HG03108 (cell line): ENCODE data around the gene ETV4.

ENCODE experiments used
- ATAC-seq: cut with Tn5 transposase; IDR thresholded peaks from one replicate; pipeline ENCODE4 v1.9.1; 2021; ENCODE audit warnings: moderate library complexity; ENCODE audit not compliant: unreplicated experiment

The ETV4 gene

GRCh38 chr17:43546319-43547188, at the start of gene ETV4:
TSS of gene ETV4 (minus strand) at chr17:43546340. CDS start at chr17:43545617, 723 bp downstream.
- peak; percentile 86 for ATAC-seq

DNA sequence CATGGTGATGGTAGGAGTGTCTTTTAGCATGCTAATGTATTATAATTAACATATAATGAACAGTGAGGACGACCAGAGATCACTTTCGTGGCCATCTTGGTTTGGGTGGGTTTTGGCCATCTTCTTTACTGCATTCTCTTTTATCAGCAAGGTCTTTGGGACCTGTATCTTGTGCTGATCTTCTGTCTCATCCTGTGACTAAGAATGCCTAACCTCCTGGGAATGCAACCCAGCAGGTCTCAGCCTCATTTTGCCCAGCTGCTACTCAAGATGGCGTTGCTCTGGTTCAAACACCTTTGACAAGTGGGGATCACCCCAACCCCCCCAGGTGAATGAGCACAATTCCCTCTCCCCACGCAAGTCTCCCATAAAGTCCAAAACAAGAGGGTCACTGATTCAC, 49.3 kb upstream of the ETV4 start:
- no peak for ATAC-seq

DNA sequence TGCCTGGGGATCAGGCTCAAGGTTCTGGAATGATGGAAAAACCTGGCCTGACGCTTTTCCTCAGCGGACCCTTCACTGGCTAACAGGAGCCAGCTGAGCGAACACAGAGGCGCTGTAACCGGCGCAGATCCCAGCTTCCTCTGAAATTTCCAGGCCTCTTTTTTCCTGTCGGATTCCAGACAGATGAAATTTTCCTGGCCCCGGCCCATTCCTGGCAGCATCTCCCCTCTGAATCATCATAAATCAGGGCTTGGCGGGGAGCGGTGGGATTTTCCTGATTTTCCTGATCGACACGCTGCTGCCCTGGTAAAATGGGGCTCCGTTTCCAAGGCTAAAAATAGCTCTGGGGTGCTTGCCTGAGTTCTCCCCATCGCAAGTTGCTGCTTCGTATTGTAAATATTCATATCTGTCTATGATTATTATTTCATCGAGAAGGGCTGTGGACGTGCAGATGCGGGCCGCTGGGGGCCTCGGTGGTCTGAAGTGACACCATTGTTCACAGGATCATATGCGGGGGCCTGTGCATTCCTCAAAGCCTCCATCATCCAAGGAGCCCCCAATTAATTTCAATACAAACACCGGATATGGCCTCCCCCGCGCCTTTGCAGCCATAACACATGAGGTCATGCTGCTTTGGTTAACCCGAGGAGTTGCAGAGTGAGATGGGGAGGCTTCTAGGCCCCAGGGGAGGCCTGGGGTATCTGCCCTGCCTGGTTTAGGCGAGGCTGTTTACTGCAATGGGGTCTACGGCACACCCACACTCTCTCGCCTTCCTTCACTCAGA, 45.8 kb upstream of the ETV4 start:
- ATAC-seq = no peak

GRCh38 chr17:43591001-43591400, 44.9 kb upstream of the ETV4 start:
- no peak for ATAC-seq

DNA sequence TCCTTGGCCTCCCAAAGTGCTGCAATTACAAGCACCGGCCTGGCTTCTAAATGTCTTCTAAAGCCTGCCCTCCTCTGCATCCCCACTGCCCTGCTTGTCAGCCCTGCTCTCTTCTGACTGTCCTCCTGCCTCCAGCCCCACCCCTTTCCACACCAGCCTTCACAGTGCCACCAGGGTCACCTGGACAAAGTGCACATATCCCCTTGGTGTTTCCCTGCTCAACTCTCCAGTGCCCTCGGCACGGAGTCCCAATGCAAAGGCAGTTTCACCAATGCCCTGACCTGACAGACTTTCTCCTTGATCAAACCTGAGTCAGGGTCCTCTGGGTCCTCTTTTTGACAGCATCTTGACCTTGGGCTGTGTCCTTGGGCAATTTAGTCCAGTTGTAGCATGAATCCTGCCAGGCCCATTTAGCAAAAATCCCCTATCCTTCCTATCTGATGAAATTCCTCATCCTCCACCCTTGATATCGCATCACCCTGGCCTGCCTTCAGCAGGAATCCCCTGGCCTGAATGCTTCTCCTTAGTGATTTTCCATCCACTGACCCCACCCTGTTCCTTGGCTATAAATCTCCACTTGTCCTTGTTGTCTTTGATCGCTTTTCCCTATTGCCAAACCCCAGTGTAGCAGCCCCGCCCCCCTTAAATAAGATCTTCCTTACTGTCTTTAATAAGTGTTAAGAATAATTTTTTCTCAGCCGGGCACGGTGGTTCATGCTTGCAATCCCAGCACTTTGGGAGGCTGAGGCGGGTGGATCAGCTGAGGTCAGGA, 42.7 kb upstream of the ETV4 start:
- no peak for ATAC-seq

DNA sequence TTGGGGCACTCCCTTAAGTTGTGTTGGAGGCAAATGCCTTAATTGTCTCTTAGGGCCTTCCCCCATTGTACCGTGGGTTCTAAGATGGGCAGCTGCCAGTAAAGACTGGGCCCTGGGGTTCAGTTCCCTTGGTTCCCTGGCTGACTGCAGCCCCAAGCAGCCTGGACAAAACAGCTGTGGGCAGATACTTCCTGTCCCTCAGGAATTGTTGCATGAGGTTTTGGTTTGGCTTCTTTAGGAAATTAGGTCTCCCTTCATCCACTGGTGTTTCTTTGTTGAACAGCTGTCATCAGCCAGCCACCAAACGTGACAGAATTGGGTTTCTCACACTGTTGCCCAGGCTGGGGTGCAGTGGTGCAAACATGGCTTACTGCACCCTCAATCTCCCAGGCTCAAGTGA, 42.0 kb upstream of the ETV4 start:
- ATAC-seq = no peak

- no peak for ATAC-seq
These were observed 41.5 kb upstream of the ETV4 start for GRCh38 chr17:43587647-43588046.

DNA sequence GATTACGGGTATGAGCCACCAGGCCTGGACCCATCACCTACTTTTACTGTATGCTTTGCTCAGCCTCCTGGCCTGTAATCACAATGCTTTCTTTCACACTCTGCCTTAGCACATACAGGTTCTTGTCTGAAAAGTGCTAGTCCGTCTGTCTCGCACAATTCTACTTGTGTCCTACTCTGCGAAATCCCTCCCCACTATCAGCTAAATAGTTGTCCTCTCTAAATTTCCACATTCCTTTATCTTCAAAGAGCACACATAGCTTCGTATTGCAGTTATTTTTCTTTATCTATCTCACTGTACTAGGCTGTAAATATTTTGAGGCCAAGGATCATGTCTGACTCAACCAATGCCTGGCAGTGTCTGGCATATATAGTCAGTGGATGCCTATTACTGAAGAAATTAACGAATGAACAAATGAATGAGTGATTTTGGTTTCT, 38.5 kb upstream of the ETV4 start:
- ATAC-seq = no peak

- no peak for ATAC-seq
These were observed 37.2 kb upstream of the ETV4 start for GRCh38 chr17:43583332-43583731.

DNA sequence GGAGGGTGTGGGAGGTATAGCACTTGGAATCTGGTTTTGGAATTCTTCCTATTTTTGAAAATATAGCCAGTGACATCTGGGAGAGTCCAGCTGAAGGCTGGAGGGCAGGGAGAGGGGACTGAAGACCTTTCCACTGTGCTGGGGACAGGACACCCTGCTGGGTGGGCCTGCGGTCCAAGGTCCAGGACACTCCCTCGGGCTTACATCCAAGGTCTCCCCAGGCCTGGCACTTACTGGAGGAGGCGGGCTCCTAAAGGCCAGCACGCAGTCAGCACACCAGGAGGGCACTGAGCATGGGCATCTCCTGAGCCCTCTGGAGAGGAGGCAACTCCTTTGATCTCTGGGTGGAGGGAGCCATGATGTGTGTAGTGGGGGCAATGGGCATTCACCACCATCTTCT, 35.5 kb upstream of the ETV4 start:
- no peak for ATAC-seq

DNA sequence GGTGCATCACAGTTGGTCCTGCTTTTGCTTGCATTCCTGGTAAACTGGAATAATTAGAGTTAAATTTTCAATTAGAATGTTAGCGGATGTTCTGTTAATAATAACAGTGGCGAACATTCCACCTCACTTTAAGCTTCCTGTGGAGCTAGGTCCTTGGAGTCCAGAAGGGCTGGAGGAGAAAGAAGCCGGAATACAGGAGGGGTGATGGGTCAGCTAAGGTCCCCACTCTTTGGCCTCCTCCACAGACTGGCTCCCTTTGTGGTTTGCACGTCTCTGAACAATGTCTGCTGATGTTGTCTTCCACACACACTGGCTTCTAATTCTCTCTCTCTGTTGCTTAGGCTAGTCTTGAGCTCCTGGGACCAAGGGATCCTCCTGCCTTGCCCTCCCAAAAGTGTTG, 35.0 kb upstream of the ETV4 start:
- no peak for ATAC-seq

DNA sequence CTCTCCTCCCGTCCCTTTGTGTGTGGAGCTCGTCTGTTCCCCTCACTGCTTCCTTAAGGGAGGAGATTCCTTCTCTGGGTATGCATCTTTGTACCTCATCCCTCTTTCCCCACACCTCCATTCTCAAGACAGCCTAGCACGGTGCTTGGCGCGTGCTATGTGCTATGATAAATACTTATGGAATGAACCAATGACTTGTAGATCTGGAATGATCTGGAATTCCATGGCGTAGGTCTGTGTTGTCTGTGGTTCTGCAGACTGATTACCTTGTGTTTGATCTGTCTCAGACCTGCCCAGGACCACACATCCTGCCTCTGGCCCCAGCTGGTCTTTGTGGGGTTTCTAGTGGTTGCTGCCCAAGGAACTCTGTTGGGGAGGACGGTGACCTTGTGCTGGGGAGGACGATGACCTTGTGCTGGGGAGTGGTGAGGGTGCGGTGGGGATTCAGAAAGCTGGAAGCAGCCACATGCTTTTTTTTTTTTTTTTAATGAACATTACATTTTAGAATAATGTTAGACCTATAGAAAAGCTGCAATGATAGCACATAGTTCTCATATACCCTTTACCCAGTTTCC, 33.5 kb upstream of the ETV4 start:
- no peak for ATAC-seq

DNA sequence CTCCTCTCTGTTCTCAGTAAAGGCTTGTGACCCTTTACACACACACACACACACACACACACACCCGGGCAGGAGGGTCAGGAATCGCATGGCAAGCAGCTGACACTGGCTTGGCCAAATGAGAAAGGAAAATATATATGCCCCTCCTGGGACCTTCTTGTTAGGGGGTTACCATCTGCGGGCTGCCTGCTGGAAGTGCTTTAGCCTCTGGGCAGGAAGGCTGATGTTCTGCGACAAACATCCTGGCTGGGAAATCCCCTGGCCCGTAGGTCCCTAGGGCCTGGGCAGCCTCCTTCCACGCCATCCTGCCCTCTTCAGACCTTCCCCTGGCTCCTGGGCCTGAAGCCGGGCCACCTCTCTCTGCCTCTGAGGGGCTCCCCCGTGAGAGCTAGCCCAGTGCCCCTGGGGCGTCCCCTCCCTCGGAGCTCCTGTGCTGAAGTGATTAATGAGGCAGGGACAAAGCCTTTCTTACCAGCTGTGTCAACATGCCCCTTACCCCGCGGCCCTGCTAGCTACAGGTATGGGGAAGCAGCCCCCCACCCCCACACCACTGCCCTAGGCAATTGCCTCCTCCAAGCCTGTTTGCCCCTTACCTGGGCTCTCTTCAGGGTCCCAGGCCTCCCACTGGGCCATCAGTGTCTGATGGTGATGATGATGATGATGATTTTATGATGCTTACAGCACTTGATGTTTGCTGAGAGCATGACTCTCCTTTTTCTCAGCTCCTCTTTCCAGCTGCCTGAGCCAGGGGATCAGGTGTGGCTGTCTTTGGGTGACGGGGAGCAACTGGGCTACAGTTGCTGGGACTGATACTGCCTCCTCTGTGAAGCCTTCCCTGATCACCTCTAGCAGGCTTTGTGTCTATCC, 32.8 kb upstream of the ETV4 start:
- peak; percentile 77 for ATAC-seq

DNA sequence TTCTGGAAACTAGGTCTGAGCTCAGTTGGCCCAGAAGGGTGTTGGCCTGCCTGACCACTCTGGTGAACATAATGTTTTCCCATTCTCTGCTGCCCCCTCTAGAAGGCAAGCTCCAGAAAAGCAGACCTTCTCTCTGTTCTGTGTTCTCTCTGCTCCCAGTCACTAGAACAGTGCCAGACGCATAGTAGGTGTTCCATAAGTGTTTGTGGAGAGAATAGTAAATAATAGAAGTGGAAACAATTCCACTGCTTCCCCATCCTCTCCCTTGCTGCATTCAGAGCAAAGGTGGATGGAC, 32.2 kb upstream of the ETV4 start:
- no peak for ATAC-seq

GRCh38 chr17:43577664-43578403, 31.7 kb upstream of the ETV4 start:
- ATAC-seq = no peak

GRCh38 chr17:43576563-43577229, 30.6 kb upstream of the ETV4 start:
- ATAC-seq = no peak

- ATAC-seq = no peak
These were observed 28.9 kb upstream of the ETV4 start for GRCh38 chr17:43574896-43575525.

GRCh38 chr17:43574348-43574747, 28.2 kb upstream of the ETV4 start:
- no peak for ATAC-seq
